GM12874 (cell line): Measurements from ENCODE around the gene TCF21.

Experiments
- CTCF ChIP-seq: IDR thresholded peaks from 2 replicates; pipeline ENCODE4 v1.5.1; 2011; ENCODE audit warnings: low read depth, mild to moderate bottlenecking, control low read depth, low read length, moderate library complexity; ENCODE audit not compliant: insufficient read depth

TCF21 gene

GRCh38 chr6:133880006-133880405, 8.9 kb upstream of the TCF21 start:
- no peak for TF ChIP-seq CTCF

- TF ChIP-seq CTCF: no peak
Measured at GRCh38 chr6:133880896-133881295, 8.0 kb upstream of the TCF21 start.

- no peak for TF ChIP-seq CTCF
Measured at GRCh38 chr6:133886104-133886775, 2.7 kb upstream of the TCF21 start.

- no peak for TF ChIP-seq CTCF
Measured at GRCh38 chr6:133887156-133887879, 1.6 kb upstream of the TCF21 start.

GRCh38 chr6:133887880-133888230, 1.1 kb upstream of the TCF21 start:
- TF ChIP-seq CTCF: no peak

- no peak for TF ChIP-seq CTCF
Measured at GRCh38 chr6:133889557-133890403, 867 bp downstream of the TCF21 start.

- no peak for TF ChIP-seq CTCF
Measured at GRCh38 chr6:133890711-133891148, 1.8 kb downstream of the TCF21 start.
